Hepatocyte (in vitro differentiated cells): ENCODE results near the gene CD8B. TPM values are rescaled to one million over a fixed set of nuclear protein-coding genes. Genes with fewer than 3 reads are reported as not detected.
A peak's percentile ranks its signal among the peaks of the same experiment; 100 is the strongest.

Experiments
- DNase-seq: peaks from one replicate; pipeline ENCODE4 v3.0.0-alpha.2; 2016; ENCODE audit warnings: low spot score
- H2AFZ ChIP-seq: fragments of 200-600 bp; sonication (generic); 2 replicates; pipeline ENCODE4 v1.6.0; 2016; ENCODE audit warnings: antibody characterized with exemption, mild to moderate bottlenecking
- H3K27ac ChIP-seq: fragments of 200-600 bp; sonication (generic); 2 replicates; pipeline ENCODE4 v1.5.1; 2016; ENCODE audit warnings: mild to moderate bottlenecking
- H3K27me3 ChIP-seq: fragments of 200-600 bp; sonication (generic); 2 replicates; pipeline ENCODE4 v1.6.1; 2016
- H3K36me3 ChIP-seq: fragments of 200-600 bp; sonication (generic); replicated peaks from 2 replicates; pipeline ENCODE4 v1.5.1; 2016; ENCODE audit warnings: low read depth; ENCODE audit not compliant: insufficient read depth
- H3K4me1 ChIP-seq: fragments of 200-600 bp; sonication (generic); 2 replicates; pipeline ENCODE4 v1.5.1; 2016; ENCODE audit warnings: mild to moderate bottlenecking, moderate library complexity; ENCODE audit not compliant: insufficient read depth
- H3K4me2 ChIP-seq: fragments of 200-600 bp; sonication (generic); 2 replicates; pipeline ENCODE4 v1.6.0; 2016
- H3K4me3 ChIP-seq: fragments of 200-600 bp; sonication (generic); 2 replicates; pipeline ENCODE4 v1.5.1; 2016; ENCODE audit warnings: mild to moderate bottlenecking
- H3K79me2 ChIP-seq: fragments of 200-600 bp; sonication (generic); 2 replicates; pipeline ENCODE4 v1.6.0; 2017; ENCODE audit warnings: mild to moderate bottlenecking
- H3K9me2 ChIP-seq: fragments of 200-600 bp; sonication (generic); replicated peaks from 2 replicates; pipeline ENCODE4 v1.6.0; 2017; ENCODE audit warnings: mild to moderate bottlenecking; ENCODE audit not compliant: insufficient read depth
- H3K9me3 ChIP-seq: fragments of 200-600 bp; sonication (generic); 2 replicates; pipeline ENCODE4 v1.5.1; 2016; ENCODE audit warnings: low read depth, mild to moderate bottlenecking
- H4K20me1 ChIP-seq: fragments of 200-600 bp; sonication (generic); 2 replicates; pipeline ENCODE4 v1.6.0; 2016; ENCODE audit warnings: mild to moderate bottlenecking; ENCODE audit not compliant: insufficient read depth, poor library complexity, severe bottlenecking
- CTCF ChIP-seq: fragments of 200-600 bp; sonication (generic); IDR thresholded peaks from 2 replicates; pipeline ENCODE4 v1.5.1; 2016; ENCODE audit warnings: antibody characterized with exemption, mild to moderate bottlenecking; ENCODE audit not compliant: poor library complexity
- EZH2 ChIP-seq: fragments of 200-600 bp; sonication (generic); IDR thresholded peaks from 2 replicates; pipeline ENCODE4 v1.6.1; 2016; ENCODE audit warnings: antibody characterized with exemption, mild to moderate bottlenecking, borderline replicate concordance
- EZH2phosphoT487 ChIP-seq: fragments of 200-600 bp; sonication (generic); IDR thresholded peaks from one replicate; pipeline ENCODE4 v1.6.1; 2018; ENCODE audit warnings: antibody characterized with exemption, mild to moderate bottlenecking, low read depth, moderate library complexity; ENCODE audit not compliant: unreplicated experiment, severe bottlenecking
- WGBS: methylation state at CpG from one replicate; pipeline ENCODE4 v1.1.6; 2016; ENCODE audit warnings: low lambda C conversion rate; ENCODE audit errors: missing lambda C conversion rate; 5-methylcytosine and 5-hydroxymethylcytosine counted together
- polyA plus RNA-seq: library from polyadenylated mRNA; unstranded; fragments of >200 nt; fragmentation: Nextera tagmentation; extraction: Ambion mirVana; gene quantifications from 2 replicates; pipeline ENCODE4 v1.2.1, GENCODE V29; 2016
- total RNA-seq: library from RNA; depleted of rRNA; stranded (reverse); fragments of >200 nt; gene quantifications from 2 replicates; pipeline ENCODE4 v1.2.3, GENCODE V29; 2014

The CD8B gene
- total and polyA plus RNA-seq, 2 experiments from 2014 or later = 1.00 to 3.0 TPM

GRCh38 chr2:86790134-86790675 lies 71.5 kb downstream of the CD8B start:
- WGBS = 14% methylated on average over 38 of the region's 40 CpGs
- H3K9me3 ChIP-seq = no peaks in the 10 kb centered on the region
- no peaks in the 10 kb centered on the region for H3K36me3 ChIP-seq
- H3K4me1 ChIP-seq = peaks cover 22% of the 10 kb centered on the region
- H4K20me1 ChIP-seq = no peaks in the 10 kb centered on the region
- TF ChIP-seq CTCF = no peak
- TF ChIP-seq EZH2 = peak; percentile 76
- TF ChIP-seq EZH2phosphoT487 = no peak
- peaks cover 71% of the 10 kb centered on the region for H3K27me3 ChIP-seq
- H3K79me2 ChIP-seq = no peaks in the 10 kb centered on the region
- H3K9me2 ChIP-seq = no peaks in the 10 kb centered on the region
- peak overlapping the region; percentile 56 for H2AFZ ChIP-seq
- H3K27ac ChIP-seq = no peak overlapping the region
- H3K4me2 ChIP-seq = peak overlapping the region; percentile 84
- H3K4me3 ChIP-seq = no peak overlapping the region
- peak; percentile 12 for DNase-seq

- no peaks in the 10 kb centered on the region for H3K9me3 ChIP-seq
- H3K27me3 ChIP-seq = peaks cover 75% of the 10 kb centered on the region
- H3K27ac ChIP-seq = no peak overlapping the region
- H3K36me3 ChIP-seq = no peaks in the 10 kb centered on the region
- H4K20me1 ChIP-seq = no peaks in the 10 kb centered on the region
- no peak overlapping the region for H3K4me3 ChIP-seq
- no peak for TF ChIP-seq EZH2
- TF ChIP-seq EZH2phosphoT487 = no peak
- TF ChIP-seq CTCF = no peak
- WGBS = 45% methylated on average over 35 of the region's 40 CpGs
- no peaks in the 10 kb centered on the region for H3K9me2 ChIP-seq
- DNase-seq = no peak
- no peaks in the 10 kb centered on the region for H3K79me2 ChIP-seq
- H2AFZ ChIP-seq = no peak overlapping the region
- H3K4me2 ChIP-seq = peak overlapping the region; percentile 71
- H3K4me1 ChIP-seq = peaks cover 22% of the 10 kb centered on the region
These were observed 72.0 kb downstream of the CD8B start for GRCh38 chr2:86789687-86790133.

- Histone ChIP-seq H4K20me1 (no peaks in the 10 kb centered on the region), H3K27me3 (peaks cover 75% of the 10 kb centered on the region), H3K36me3 (no peaks in the 10 kb centered on the region), H3K9me3 (no peaks in the 10 kb centered on the region), H3K4me3 (no peak overlapping the region), H3K27ac (no peak overlapping the region), H3K9me2 (no peaks in the 10 kb centered on the region), H3K4me2 (peak overlapping the region; percentile 71), H3K4me1 (peaks cover 22% of the 10 kb centered on the region), H3K79me2 (no peaks in the 10 kb centered on the region), H2AFZ (no peak overlapping the region)
- TF ChIP-seq EZH2phosphoT487 = peak; percentile 46
- TF ChIP-seq EZH2 = peak; percentile 81
- TF ChIP-seq CTCF = no peak
- DNase-seq = no peak
- 11% methylated on average over 53 of the region's 64 CpGs for WGBS
These were observed 72.6 kb downstream of the CD8B start for GRCh38 chr2:86788881-86789686.
